ENCODE results near the gene SMAD4.

GRCh38 chr18:51133580-51134160 lies 103.7 kb downstream of the SMAD4 start:
- TF ChIP-seq POLR2A (IDR thresholded peaks at IDR 0.05; ENCODE audit: low read depth, low read length) (no peak), CTCF (IDR thresholded peaks at IDR 0.05; ENCODE audit: extremely low read depth in 1 of 2, insufficient read depth in 1 of 2, low read depth in 1 of 2, low read length in 2 of 2) (no peak), EZH2 (IDR thresholded peaks at IDR 0.05; ENCODE audit: borderline replicate concordance, low read depth, low read length, severe bottlenecking) (no peak), POLR2AphosphoS5 (IDR thresholded peaks at IDR 0.05; ENCODE audit: insufficient read depth, low read depth, low read length) (no peak)
